HepG2 (cell line): ENCODE results near the gene PNMA5. TPM values are rescaled to one million over a fixed set of nuclear protein-coding genes. Genes with fewer than 3 reads are reported as not detected.

Source experiments
- ATAC-seq: fragments of 200-7000 bp; cut with Tn5 transposase; 3 replicates; pipeline ENCODE4 v1.9.1; 2020; ENCODE audit warnings: mild to moderate bottlenecking, moderate library complexity
- BruUV-seq: library from RNA; stranded (reverse); fragments of 400-500 nt; replicated peaks from 2 replicates; lab custom pipeline; 2021; lab: Mats Ljungman, UMichigan
- CTCF ChIA-PET: fragments of 300-600 bp; formaldehyde crosslinking; extraction: SDS; loops from one replicate; lab custom pipeline; 2021; ENCODE audit warnings: low total read pairs, inconsistent platforms, low intra/inter-chr PET ratio; lab: Yijun Ruan, JAX
- POLR2A ChIA-PET: fragments of 350-600 bp; sonication (Branson Sonifier 250); formaldehyde crosslinking; loops from one replicate; lab custom pipeline; 2020; ENCODE audit warnings: antibody characterized with exemption, inconsistent platforms; lab: Yijun Ruan, JAX
- DNase-seq: peaks from one replicate; pipeline ENCODE4 v3.0.0-alpha.2; 2015; ENCODE audit warnings: low spot score
- FAIRE-seq: peaks from 3 replicates; lab custom pipeline; 2011; peaks lifted over from hg19 to GRCh38; lab: Jason Lieb, UNC
- H2AFZ ChIP-seq: one replicate; pipeline ENCODE4 v1.6.1; 2011; ENCODE audit warnings: low read length, inconsistent platforms
- H3K27ac ChIP-seq: fragments of 300-600 bp; 3 replicates; pipeline ENCODE4 v1.8.0; 2011; ENCODE audit warnings: mixed run types, mild to moderate bottlenecking, mixed read lengths, low read length, inconsistent platforms; ENCODE audit not compliant: insufficient read depth; ENCODE audit errors: extremely low read length
- H3K27me3 ChIP-seq, 2 experiments: fragments of 200-600 bp in 1 of 2; 2 replicates in 1 of 2; 3 replicates in 1 of 2; pipeline versions ENCODE4 v1.6.0 to v1.8.0; 2011; ENCODE audit warnings: low read length in 2 of 2, mild to moderate bottlenecking in 2 of 2, moderate library complexity in 2 of 2, inconsistent platforms in 1 of 2; ENCODE audit not compliant: insufficient read depth in 2 of 2, control insufficient read depth in 1 of 2
- H3K36me3 ChIP-seq, 2 experiments: fragments of 200-600 bp in 1 of 2; replicated peaks in 1 of 2; 2 replicates in 1 of 2; 3 replicates in 1 of 2; pipeline versions ENCODE4 v1.5.1 to v1.8.0; 2011; ENCODE audit warnings: low read length in 2 of 2, inconsistent platforms in 1 of 2; ENCODE audit not compliant: insufficient read depth in 2 of 2, control insufficient read depth in 1 of 2
- H3K4me1 ChIP-seq: 2 replicates; pipeline ENCODE4 v1.5.1; 2012; ENCODE audit warnings: low read length, inconsistent platforms; ENCODE audit not compliant: insufficient read depth
- H3K4me2 ChIP-seq: 2 replicates; pipeline ENCODE4 v1.6.0; 2011; ENCODE audit warnings: low read depth, low read length, inconsistent platforms
- H3K4me3 ChIP-seq, 3 experiments: fragments of 200-600 bp in 1 of 3; sonication (generic), shearing (Covaris generic) in 1 of 3; replicated peaks in 1 of 3; 2 replicates each; pipeline ENCODE4 v1.5.1; 2011 to 2016; ENCODE audit warnings: low read length in 3 of 3, inconsistent platforms in 2 of 3, low read depth in 2 of 3, mild to moderate bottlenecking in 2 of 3, control low read depth in 1 of 3, mixed read lengths in 1 of 3; ENCODE audit not compliant: insufficient read depth in 1 of 3
- H3K79me2 ChIP-seq: one replicate; pipeline ENCODE4 v1.6.1; 2011; ENCODE audit warnings: low read length, inconsistent platforms; ENCODE audit not compliant: insufficient read depth
- H3K9ac ChIP-seq: 2 replicates; pipeline ENCODE4 v1.6.0; 2011; ENCODE audit warnings: mild to moderate bottlenecking, low read depth, low read length, inconsistent platforms; ENCODE audit not compliant: insufficient read depth
- H3K9me3 ChIP-seq: 2 replicates; pipeline ENCODE4 v1.5.1; 2012; ENCODE audit warnings: mild to moderate bottlenecking, low read length
- H4K20me1 ChIP-seq: 2 replicates; pipeline ENCODE4 v1.6.0; 2011; ENCODE audit warnings: inconsistent platforms, mild to moderate bottlenecking, low read length, moderate library complexity; ENCODE audit not compliant: insufficient read depth
- BRCA1 ChIP-seq: sonication (generic); formaldehyde crosslinking; IDR thresholded peaks from 2 replicates; pipeline ENCODE4 v1.4.0; 2020; ENCODE audit warnings: missing genetic modification reagents
- FOXA3 ChIP-seq: IDR thresholded peaks from 2 replicates; pipeline ENCODE4 v1.6.1; 2016; ENCODE audit warnings: missing genetic modification reagents, missing compliant biosample characterization
- MTA3 ChIP-seq: sonication (generic); formaldehyde crosslinking; IDR thresholded peaks from 2 replicates; pipeline ENCODE4 v1.4.0; 2020; ENCODE audit warnings: missing genetic modification reagents
- ZFP36L1 ChIP-seq: sonication (generic); formaldehyde crosslinking; IDR thresholded peaks from 2 replicates; pipeline ENCODE4 v1.8.0; 2022; ENCODE audit warnings: mild to moderate bottlenecking, missing genetic modification reagents, moderate library complexity
- ZFX ChIP-seq: sonication (generic); formaldehyde crosslinking; IDR thresholded peaks from 2 replicates; pipeline ENCODE4 v1.4.0; 2020; ENCODE audit warnings: mild to moderate bottlenecking, low read depth, missing genetic modification reagents, moderate library complexity
- ZNF224 ChIP-seq: sonication (generic); formaldehyde crosslinking; IDR thresholded peaks from 2 replicates; pipeline ENCODE4 v1.5.0; 2020; ENCODE audit warnings: mild to moderate bottlenecking, missing genetic modification reagents
- ZNF292 ChIP-seq: sonication (generic); formaldehyde crosslinking; IDR thresholded peaks from 2 replicates; pipeline ENCODE4 v1.8.1; 2022; ENCODE audit warnings: mild to moderate bottlenecking, low read depth, missing genetic modification reagents, borderline replicate concordance
- ZNF333 ChIP-seq: sonication (generic); formaldehyde crosslinking; IDR thresholded peaks from 2 replicates; pipeline ENCODE4 v1.4.0; 2020; ENCODE audit warnings: mild to moderate bottlenecking, missing genetic modification reagents, borderline replicate concordance
- ZNF550 ChIP-seq: sonication (generic); formaldehyde crosslinking; IDR thresholded peaks from 2 replicates; pipeline ENCODE4 v1.4.0; 2020; ENCODE audit warnings: mild to moderate bottlenecking, missing genetic modification reagents, borderline replicate concordance
- WGBS: methylation state at CpG from one replicate; pipeline ENCODE4 v1.1.6; 2017; ENCODE audit warnings: low lambda C conversion rate; 5-methylcytosine and 5-hydroxymethylcytosine counted together
- in situ Hi-C: cut with HindIII; loops from 2 replicates; pipeline ENCODE4 v1.10.0; 2017; ENCODE audit warnings: low pct_unique_long_range_greater_than_20kb; ENCODE audit not compliant: extremely low pct_ligation_motif_present
- intact Hi-C: fragments of 100-400 bp; cut with micrococcal nuclease; formaldehyde crosslinking; loops from one replicate; pipeline ENCODE4 v1.10.0; 2022; ENCODE audit not compliant: unreplicated experiment
- polyA plus RNA-seq, 8 experiments: library from polyadenylated mRNA; depleted of rRNA in 3 of 8; stranded (reverse) in 7 of 8; unstranded in 1 of 8; fragments of >200 nt; fragmentation: Illumina TruSeq in 4 of 8; extraction: Trizol in 4 of 8; gene quantifications; 2 replicates each; pipeline versions ENCODE4 v1.2.1 to v1.2.3, GENCODE V29; 2011 to 2016; ENCODE audit warnings: low read depth in 4 of 8, missing spikeins in 1 of 8, mixed read lengths in 1 of 8; ENCODE audit not compliant: insufficient read depth in 1 of 8
- total RNA-seq, 5 experiments: library from RNA; depleted of rRNA; stranded (reverse); fragments of >200 nt; fragmentation: Illumina TruSeq; extraction: Trizol; gene quantifications; 2 replicates each; pipeline ENCODE4 v1.2.3, GENCODE V29; 2016; ENCODE audit warnings: low read depth in 1 of 5
- TF ChIP-seq, protein P1 (sequence below): IDR thresholded peaks from 2 replicates; pipeline ENCODE4 v1.6.1; 2016; ENCODE audit warnings: low read depth, missing genetic modification reagents, missing compliant biosample characterization
- TF ChIP-seq, protein P2 (sequence below): sonication (generic); formaldehyde crosslinking; IDR thresholded peaks from 2 replicates; pipeline ENCODE4 v1.5.1; 2020; ENCODE audit warnings: mild to moderate bottlenecking, missing genetic modification reagents
- TF ChIP-seq, protein P3 (sequence below): sonication (generic); formaldehyde crosslinking; IDR thresholded peaks from 2 replicates; pipeline ENCODE4 v1.9.0; 2021; ENCODE audit warnings: missing genetic modification reagents, borderline replicate concordance

Gene PNMA5
- total and polyA plus RNA-seq, 2 of the 13 experiments (the other 11 are each of a cell fraction or from before 2014, with no cell fraction given) = not detected

DNA sequence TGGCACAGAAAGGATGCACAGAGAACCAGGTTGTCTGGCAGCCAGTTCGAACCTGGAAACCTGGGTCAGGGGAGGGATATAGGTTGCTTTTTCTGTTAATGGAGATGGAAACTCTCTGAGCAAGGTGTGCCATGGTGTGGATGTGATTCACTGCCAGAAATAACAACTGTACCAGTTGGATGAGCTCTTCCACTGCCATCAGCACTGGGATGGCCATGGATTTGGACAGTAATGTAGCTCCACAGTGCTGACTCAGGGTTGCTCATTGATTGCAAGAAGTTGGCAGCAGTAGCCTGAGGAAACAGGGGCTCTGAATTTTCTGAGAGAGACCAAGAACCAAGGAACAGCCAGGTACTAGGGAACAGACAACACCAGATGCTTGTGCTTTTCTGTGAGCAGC, 33.8 kb downstream of the PNMA5 start (continued):
- TF ChIP-seq, protein P1, sequence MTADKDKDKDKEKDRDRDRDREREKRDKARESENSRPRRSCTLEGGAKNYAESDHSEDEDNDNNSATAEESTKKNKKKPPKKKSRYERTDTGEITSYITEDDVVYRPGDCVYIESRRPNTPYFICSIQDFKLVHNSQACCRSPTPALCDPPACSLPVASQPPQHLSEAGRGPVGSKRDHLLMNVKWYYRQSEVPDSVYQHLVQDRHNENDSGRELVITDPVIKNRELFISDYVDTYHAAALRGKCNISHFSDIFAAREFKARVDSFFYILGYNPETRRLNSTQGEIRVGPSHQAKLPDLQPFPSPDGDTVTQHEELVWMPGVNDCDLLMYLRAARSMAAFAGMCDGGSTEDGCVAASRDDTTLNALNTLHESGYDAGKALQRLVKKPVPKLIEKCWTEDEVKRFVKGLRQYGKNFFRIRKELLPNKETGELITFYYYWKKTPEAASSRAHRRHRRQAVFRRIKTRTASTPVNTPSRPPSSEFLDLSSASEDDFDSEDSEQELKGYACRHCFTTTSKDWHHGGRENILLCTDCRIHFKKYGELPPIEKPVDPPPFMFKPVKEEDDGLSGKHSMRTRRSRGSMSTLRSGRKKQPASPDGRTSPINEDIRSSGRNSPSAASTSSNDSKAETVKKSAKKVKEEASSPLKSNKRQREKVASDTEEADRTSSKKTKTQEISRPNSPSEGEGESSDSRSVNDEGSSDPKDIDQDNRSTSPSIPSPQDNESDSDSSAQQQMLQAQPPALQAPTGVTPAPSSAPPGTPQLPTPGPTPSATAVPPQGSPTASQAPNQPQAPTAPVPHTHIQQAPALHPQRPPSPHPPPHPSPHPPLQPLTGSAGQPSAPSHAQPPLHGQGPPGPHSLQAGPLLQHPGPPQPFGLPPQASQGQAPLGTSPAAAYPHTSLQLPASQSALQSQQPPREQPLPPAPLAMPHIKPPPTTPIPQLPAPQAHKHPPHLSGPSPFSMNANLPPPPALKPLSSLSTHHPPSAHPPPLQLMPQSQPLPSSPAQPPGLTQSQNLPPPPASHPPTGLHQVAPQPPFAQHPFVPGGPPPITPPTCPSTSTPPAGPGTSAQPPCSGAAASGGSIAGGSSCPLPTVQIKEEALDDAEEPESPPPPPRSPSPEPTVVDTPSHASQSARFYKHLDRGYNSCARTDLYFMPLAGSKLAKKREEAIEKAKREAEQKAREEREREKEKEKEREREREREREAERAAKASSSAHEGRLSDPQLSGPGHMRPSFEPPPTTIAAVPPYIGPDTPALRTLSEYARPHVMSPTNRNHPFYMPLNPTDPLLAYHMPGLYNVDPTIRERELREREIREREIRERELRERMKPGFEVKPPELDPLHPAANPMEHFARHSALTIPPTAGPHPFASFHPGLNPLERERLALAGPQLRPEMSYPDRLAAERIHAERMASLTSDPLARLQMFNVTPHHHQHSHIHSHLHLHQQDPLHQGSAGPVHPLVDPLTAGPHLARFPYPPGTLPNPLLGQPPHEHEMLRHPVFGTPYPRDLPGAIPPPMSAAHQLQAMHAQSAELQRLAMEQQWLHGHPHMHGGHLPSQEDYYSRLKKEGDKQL (CRISPR knock-in tag) = no peak
- TF ChIP-seq, protein P2, sequence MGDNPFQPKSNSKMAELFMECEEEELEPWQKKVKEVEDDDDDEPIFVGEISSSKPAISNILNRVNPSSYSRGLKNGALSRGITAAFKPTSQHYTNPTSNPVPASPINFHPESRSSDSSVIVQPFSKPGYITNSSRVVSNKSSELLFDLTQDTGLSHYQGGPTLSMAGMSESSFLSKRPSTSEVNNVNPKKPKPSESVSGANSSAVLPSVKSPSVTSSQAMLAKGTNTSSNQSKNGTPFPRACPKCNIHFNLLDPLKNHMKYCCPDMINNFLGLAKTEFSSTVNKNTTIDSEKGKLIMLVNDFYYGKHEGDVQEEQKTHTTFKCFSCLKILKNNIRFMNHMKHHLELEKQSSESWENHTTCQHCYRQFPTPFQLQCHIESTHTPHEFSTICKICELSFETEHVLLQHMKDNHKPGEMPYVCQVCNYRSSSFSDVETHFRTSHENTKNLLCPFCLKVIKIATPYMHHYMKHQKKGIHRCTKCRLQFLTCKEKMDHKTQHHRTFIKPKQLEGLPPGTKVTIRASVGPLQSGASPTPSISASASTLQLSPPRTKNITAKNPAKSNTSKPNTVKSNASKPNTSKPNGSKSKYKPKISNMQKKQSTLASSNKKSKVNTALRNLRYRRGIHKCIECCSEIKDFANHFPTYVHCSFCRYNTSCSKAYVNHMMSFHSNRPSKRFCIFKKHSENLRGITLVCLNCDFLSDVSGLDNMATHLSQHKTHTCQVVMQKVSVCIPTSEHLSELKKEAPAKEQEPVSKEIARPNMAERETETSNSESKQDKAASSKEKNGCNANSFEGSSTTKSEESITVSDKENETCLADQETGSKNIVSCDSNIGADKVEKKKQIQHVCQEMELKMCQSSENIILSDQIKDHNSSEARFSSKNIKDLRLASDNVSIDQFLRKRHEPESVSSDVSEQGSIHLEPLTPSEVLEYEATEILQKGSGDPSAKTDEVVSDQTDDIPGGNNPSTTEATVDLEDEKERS = no peak

DNA sequence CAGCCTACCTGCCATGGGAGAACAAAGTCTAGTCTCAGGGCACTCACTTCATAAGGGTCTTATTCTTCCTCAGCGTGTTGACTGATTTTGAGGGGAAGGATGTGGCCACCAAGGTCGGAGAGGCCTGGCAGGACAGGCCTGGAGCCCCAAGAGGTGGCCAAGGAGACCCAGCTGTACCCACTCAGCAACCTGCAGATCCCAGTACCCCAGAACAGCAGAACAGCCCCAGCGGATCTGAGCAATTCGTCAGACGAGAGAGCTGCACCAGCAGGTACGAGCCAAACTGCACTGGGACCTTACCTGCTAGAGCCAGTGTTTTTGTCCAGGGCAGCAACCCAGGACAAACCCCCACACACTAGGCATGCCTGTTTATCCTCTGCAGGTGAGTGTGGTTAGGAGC, 34.3 kb downstream of the PNMA5 start:
- in situ Hi-C loops = loop anchor here (25.0 kb wide), 1 partner anchor 703 kb away; the partner anchor contains the start of gene PNCK
- POLR2A ChIA-PET = no interaction called here
- Histone ChIP-seq H3K4me3 (no peak overlapping the region), H3K27ac (no peak overlapping the region), H3K27me3 (no peaks in the 10 kb centered on the region), H3K9me3 (no peaks in the 10 kb centered on the region), H3K36me3 (no peaks in the 10 kb centered on the region), H2AFZ (no peak overlapping the region), H3K79me2 (no peaks in the 10 kb centered on the region), H3K4me1 (no peaks in the 10 kb centered on the region), H4K20me1 (no peaks in the 10 kb centered on the region), H3K4me2 (no peak overlapping the region), H3K9ac (no peak overlapping the region)
- intact Hi-C loops = no loop called here
- no CpG with 5 or more reads among the region's 6 CpGs for WGBS
- no peak for FAIRE-seq
- DNase-seq = no peak
- ATAC-seq = no peak
- BruUV-seq = no TSS peak
- CTCF ChIA-PET = interaction anchor here (1.4 kb wide), 1 partner anchor 547 kb away, joined by 4 read pairs; no protein-coding TSS in a partner anchor
- TF ChIP-seq ZNF333 (no peak), ZFP36L1 (no peak), FOXA3 (CRISPR knock-in tag) (no peak), ZNF550 (no peak), MTA3 (CRISPR knock-in tag) (no peak), ZFX (no peak), ZNF224 (CRISPR knock-in tag) (no peak), ZNF292 (CRISPR knock-in tag) (no peak), BRCA1 (CRISPR knock-in tag) (no peak)
- TF ChIP-seq, protein P3, sequence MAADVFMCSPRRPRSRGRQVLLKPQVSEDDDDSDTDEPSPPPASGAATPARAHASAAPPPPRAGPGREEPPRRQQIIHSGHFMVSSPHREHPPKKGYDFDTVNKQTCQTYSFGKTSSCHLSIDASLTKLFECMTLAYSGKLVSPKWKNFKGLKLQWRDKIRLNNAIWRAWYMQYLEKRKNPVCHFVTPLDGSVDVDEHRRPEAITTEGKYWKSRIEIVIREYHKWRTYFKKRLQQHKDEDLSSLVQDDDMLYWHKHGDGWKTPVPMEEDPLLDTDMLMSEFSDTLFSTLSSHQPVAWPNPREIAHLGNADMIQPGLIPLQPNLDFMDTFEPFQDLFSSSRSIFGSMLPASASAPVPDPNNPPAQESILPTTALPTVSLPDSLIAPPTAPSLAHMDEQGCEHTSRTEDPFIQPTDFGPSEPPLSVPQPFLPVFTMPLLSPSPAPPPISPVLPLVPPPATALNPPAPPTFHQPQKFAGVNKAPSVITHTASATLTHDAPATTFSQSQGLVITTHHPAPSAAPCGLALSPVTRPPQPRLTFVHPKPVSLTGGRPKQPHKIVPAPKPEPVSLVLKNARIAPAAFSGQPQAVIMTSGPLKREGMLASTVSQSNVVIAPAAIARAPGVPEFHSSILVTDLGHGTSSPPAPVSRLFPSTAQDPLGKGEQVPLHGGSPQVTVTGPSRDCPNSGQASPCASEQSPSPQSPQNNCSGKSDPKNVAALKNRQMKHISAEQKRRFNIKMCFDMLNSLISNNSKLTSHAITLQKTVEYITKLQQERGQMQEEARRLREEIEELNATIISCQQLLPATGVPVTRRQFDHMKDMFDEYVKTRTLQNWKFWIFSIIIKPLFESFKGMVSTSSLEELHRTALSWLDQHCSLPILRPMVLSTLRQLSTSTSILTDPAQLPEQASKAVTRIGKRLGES (CRISPR knock-in tag) = no peak
